ENCODE measurements around the gene ACKR1. TPM values are rescaled to one million over a fixed set of nuclear protein-coding genes. Genes with fewer than 3 reads are reported as not detected.

Gene ACKR1
- total and polyA plus RNA-seq, 7 donors = 3.2 to 74.9 (median 33.5) TPM

- Histone ChIP-seq H3K27me3 (peaks cover 0 to 50% (median 0%) of the 10 kb centered on the region in 3 donors), H3K36me3 (no peaks in the 10 kb centered on the region), H3K4me3 (no peak overlapping the region), H3K27ac (no peak overlapping the region), H3K4me1 (no peaks in the 10 kb centered on the region), H3K9me3 (no peaks in the 10 kb centered on the region)
- 5 to 7% methylated on average over 5 of the region's 5 CpGs for WGBS, 2 donors
- no peak for TF ChIP-seq POLR2A (IDR thresholded peaks at IDR 0.05)
- TF ChIP-seq, protein P1, sequence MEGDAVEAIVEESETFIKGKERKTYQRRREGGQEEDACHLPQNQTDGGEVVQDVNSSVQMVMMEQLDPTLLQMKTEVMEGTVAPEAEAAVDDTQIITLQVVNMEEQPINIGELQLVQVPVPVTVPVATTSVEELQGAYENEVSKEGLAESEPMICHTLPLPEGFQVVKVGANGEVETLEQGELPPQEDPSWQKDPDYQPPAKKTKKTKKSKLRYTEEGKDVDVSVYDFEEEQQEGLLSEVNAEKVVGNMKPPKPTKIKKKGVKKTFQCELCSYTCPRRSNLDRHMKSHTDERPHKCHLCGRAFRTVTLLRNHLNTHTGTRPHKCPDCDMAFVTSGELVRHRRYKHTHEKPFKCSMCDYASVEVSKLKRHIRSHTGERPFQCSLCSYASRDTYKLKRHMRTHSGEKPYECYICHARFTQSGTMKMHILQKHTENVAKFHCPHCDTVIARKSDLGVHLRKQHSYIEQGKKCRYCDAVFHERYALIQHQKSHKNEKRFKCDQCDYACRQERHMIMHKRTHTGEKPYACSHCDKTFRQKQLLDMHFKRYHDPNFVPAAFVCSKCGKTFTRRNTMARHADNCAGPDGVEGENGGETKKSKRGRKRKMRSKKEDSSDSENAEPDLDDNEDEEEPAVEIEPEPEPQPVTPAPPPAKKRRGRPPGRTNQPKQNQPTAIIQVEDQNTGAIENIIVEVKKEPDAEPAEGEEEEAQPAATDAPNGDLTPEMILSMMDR (IDR thresholded peaks at IDR 0.05) = peak in 3 of 4 experiments; percentile 48 to 85 (median 81)
- intact Hi-C loops (cut with DNase I) = loop anchor here (1.0 kb wide), 2 partner anchors 53 to 82 kb away; no protein-coding TSS in a partner anchor
- no peak for DNase-seq
These were observed 9.6 kb downstream of the ACKR1 start for GRCh38 chr1:159214149-159214760.

GRCh38 chr1:159218649-159219636 is 14.3 kb downstream of the ACKR1 start:
- intact Hi-C loops (cut with DNase I) = no loop called here
- Histone ChIP-seq H3K27me3 (peaks cover 0 to 19% (median 0%) of the 10 kb centered on the region in 3 donors), H3K4me1 (no peaks in the 10 kb centered on the region), H3K9me3 (no peaks in the 10 kb centered on the region), H3K27ac (no peak overlapping the region), H3K4me3 (no peak overlapping the region), H3K36me3 (no peaks in the 10 kb centered on the region)
- DNase-seq = no peak
- WGBS, 2 donors = 71 to 73% methylated on average over 14 of the region's 14 CpGs
- no peak for TF ChIP-seq EP300 (IDR thresholded peaks at IDR 0.05)
- TF ChIP-seq, protein P1 (IDR thresholded peaks at IDR 0.05) = no peak
- TF ChIP-seq POLR2AphosphoS5 (IDR thresholded peaks at IDR 0.05) = no peak
- TF ChIP-seq POLR2A (IDR thresholded peaks at IDR 0.05) = no peak

GRCh38 chr1:159222075-159222865 is 17.6 kb downstream of the ACKR1 start:
- no peak overlapping the region for H3K27ac ChIP-seq
- peaks cover 0 to 11% (median 0%) of the 10 kb centered on the region in 3 donors for H3K27me3 ChIP-seq
- WGBS, 2 donors = 87 to 91% methylated on average over 5 of the region's 5 CpGs
- no peaks in the 10 kb centered on the region for H3K36me3 ChIP-seq
- DNase-seq = no peak
- intact Hi-C loops (cut with DNase I) = no loop called here
- H3K4me1 ChIP-seq = no peaks in the 10 kb centered on the region
- H3K9me3 ChIP-seq = no peaks in the 10 kb centered on the region
- TF ChIP-seq, protein P1 (IDR thresholded peaks at IDR 0.05) = no peak
- no peak for TF ChIP-seq POLR2A (IDR thresholded peaks at IDR 0.05)
- no peak for TF ChIP-seq POLR2AphosphoS5 (IDR thresholded peaks at IDR 0.05)
- TF ChIP-seq EP300 (IDR thresholded peaks at IDR 0.05) = no peak
- H3K4me3 ChIP-seq = no peak overlapping the region

DNA sequence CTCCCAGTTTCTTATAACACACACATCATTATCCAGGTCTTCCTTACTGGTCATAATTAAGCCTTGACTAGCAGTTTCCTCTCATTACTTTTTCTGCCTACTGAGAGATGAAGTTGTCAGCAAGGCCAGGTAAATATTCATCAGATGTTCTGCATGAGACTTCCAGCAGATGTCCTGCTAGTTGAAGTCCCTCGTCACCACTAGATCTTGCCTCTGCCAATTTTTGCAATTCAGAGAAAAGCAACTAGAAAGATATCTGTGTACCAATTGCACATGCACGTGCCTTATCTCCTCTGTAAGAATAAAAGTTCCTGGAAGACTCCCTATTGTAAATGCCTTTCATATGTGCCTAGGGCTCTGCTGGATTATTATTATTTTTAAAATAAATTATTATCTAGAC is 18.3 kb downstream of the ACKR1 start:
- Histone ChIP-seq H3K27me3 (peaks cover 0 to 11% (median 0%) of the 10 kb centered on the region in 3 donors), H3K9me3 (no peaks in the 10 kb centered on the region), H3K4me1 (no peaks in the 10 kb centered on the region), H3K4me3 (no peak overlapping the region), H3K27ac (no peak overlapping the region), H3K36me3 (no peaks in the 10 kb centered on the region)
- intact Hi-C loops (cut with DNase I) = no loop called here
- TF ChIP-seq POLR2A (IDR thresholded peaks at IDR 0.05) (no peak), EP300 (IDR thresholded peaks at IDR 0.05) (no peak), POLR2AphosphoS5 (IDR thresholded peaks at IDR 0.05) (no peak)
- TF ChIP-seq, protein P1 (IDR thresholded peaks at IDR 0.05) = no peak
- WGBS, 2 donors = 25 to 64% methylated on average over 2 of the region's 2 CpGs
- DNase-seq = no peak

All from sigmoid colon (tissue), 7 donors.